WTC11 (cell line): ENCODE measurements around the gene DAB2. TPM values are rescaled to one million over a fixed set of nuclear protein-coding genes. Genes with fewer than 3 reads are reported as not detected.

ENCODE experiments used
- ATAC-seq: fragments of 200-7000 bp; cut with Tn5 transposase; 2 replicates; pipeline ENCODE4 v1.10.0; 2021; ENCODE audit warnings: mild to moderate bottlenecking, moderate library complexity
- CTCF ChIA-PET: fragments of 300-600 bp; sonication (Branson Sonifier 250); formaldehyde crosslinking; loops from one replicate; lab custom pipeline; 2021; ENCODE audit warnings: antibody characterized with exemption; lab: Charles Lee
- POLR2A ChIA-PET: fragments of 350-600 bp; sonication (Branson Sonifier 250); formaldehyde crosslinking; loops from one replicate; lab custom pipeline; 2021; ENCODE audit warnings: antibody characterized with exemption; lab: Charles Lee
- DNase-seq: peaks from one replicate; pipeline ENCODE4 v3.0.0; 2021; ENCODE audit warnings: low spot score
- H3K27ac Mint-ChIP-seq: 2 replicates; pipeline ENCODE4 v1.8.0; 2021; ENCODE audit warnings: mixed read lengths
- H3K27me3 Mint-ChIP-seq: 2 replicates; pipeline ENCODE4 v1.8.0; 2021; ENCODE audit warnings: low read depth, mild to moderate bottlenecking, moderate library complexity, mixed read lengths
- H3K36me3 Mint-ChIP-seq: 2 replicates; pipeline ENCODE4 v1.8.0; 2021; ENCODE audit warnings: mixed read lengths
- H3K4me1 Mint-ChIP-seq: 2 replicates; pipeline ENCODE4 v1.8.0; 2022; ENCODE audit warnings: mixed read lengths
- H3K4me3 Mint-ChIP-seq: 2 replicates; pipeline ENCODE4 v1.8.0; 2021; ENCODE audit warnings: mild to moderate bottlenecking, moderate library complexity, mixed read lengths
- H3K9me3 Mint-ChIP-seq: 2 replicates; pipeline ENCODE4 v1.8.0; 2021; ENCODE audit warnings: mixed read lengths
- ATF6 ChIP-seq: sonication (generic); formaldehyde crosslinking; IDR thresholded peaks from 2 replicates; pipeline ENCODE4 v1.8.1; 2023; ENCODE audit warnings: mild to moderate bottlenecking, missing genetic modification reagents
- CREM ChIP-seq: sonication (generic); formaldehyde crosslinking; IDR thresholded peaks from 2 replicates; pipeline ENCODE4 v1.8.1; 2022; ENCODE audit warnings: mild to moderate bottlenecking, missing genetic modification reagents, moderate library complexity
- ETV6 ChIP-seq: sonication (generic); formaldehyde crosslinking; IDR thresholded peaks from 2 replicates; pipeline ENCODE4 v1.8.1; 2022; ENCODE audit warnings: mild to moderate bottlenecking, missing genetic modification reagents
- FOXJ3 ChIP-seq: sonication (generic); formaldehyde crosslinking; IDR thresholded peaks from 2 replicates; pipeline ENCODE4 v1.9.0; 2021; ENCODE audit warnings: missing genetic modification reagents, mild to moderate bottlenecking, borderline replicate concordance
- HMGA2 ChIP-seq: fragments of 250-450 bp; sonication (Bioruptor Pico); IDR thresholded peaks from 2 replicates; pipeline ENCODE4 v1.4.0; 2021; ENCODE audit warnings: mild to moderate bottlenecking, moderate library complexity
- HMGXB4 ChIP-seq: sonication (generic); formaldehyde crosslinking; IDR thresholded peaks from 2 replicates; pipeline ENCODE4 v1.8.1; 2023; ENCODE audit warnings: mild to moderate bottlenecking, moderate library complexity, missing genetic modification reagents
- NFATC4 ChIP-seq: fragments of 250-450 bp; sonication (Bioruptor Pico); IDR thresholded peaks from 2 replicates; pipeline ENCODE4 v1.9.0; 2021; ENCODE audit warnings: mild to moderate bottlenecking
- NFYB ChIP-seq: sonication (generic); formaldehyde crosslinking; conservative IDR thresholded peaks from 2 replicates; pipeline ENCODE4 v1.8.0; 2022; ENCODE audit warnings: low read depth, missing genetic modification reagents
- NR1H2 ChIP-seq: sonication (generic); formaldehyde crosslinking; IDR thresholded peaks from 2 replicates; pipeline ENCODE4 v1.9.0; 2021; ENCODE audit warnings: mild to moderate bottlenecking, moderate library complexity, missing genetic modification reagents
- PRDM15 ChIP-seq: sonication (generic); formaldehyde crosslinking; IDR thresholded peaks from 2 replicates; pipeline ENCODE4 v1.8.0; 2022; ENCODE audit warnings: missing genetic modification reagents
- PREB ChIP-seq: sonication (generic); formaldehyde crosslinking; IDR thresholded peaks from 2 replicates; pipeline ENCODE4 v1.8.1; 2022; ENCODE audit warnings: mild to moderate bottlenecking, missing genetic modification reagents, moderate library complexity, borderline replicate concordance
- SP1 ChIP-seq: sonication (generic); formaldehyde crosslinking; conservative IDR thresholded peaks from 2 replicates; pipeline ENCODE4 v1.8.1; 2022; ENCODE audit warnings: missing genetic modification reagents
- STAT6 ChIP-seq: sonication (generic); formaldehyde crosslinking; conservative IDR thresholded peaks from 2 replicates; pipeline ENCODE4 v1.8.1; 2023; ENCODE audit warnings: mild to moderate bottlenecking, low read depth, missing genetic modification reagents, moderate library complexity
- USF1 ChIP-seq: sonication (generic); formaldehyde crosslinking; IDR thresholded peaks from 2 replicates; pipeline ENCODE4 v1.8.0; 2022; ENCODE audit warnings: mild to moderate bottlenecking, missing genetic modification reagents
- ZNF121 ChIP-seq: sonication (generic); formaldehyde crosslinking; IDR thresholded peaks from 2 replicates; pipeline ENCODE4 v1.8.0; 2023; ENCODE audit warnings: missing genetic modification reagents
- ZNF281 ChIP-seq: sonication (generic); formaldehyde crosslinking; IDR thresholded peaks from 2 replicates; pipeline ENCODE4 v1.8.0; 2023; ENCODE audit warnings: mild to moderate bottlenecking, missing genetic modification reagents
- ZNF532 ChIP-seq: fragments of 250-450 bp; sonication (Bioruptor Pico); IDR thresholded peaks from 2 replicates; pipeline ENCODE4 v1.9.0; 2021; ENCODE audit warnings: mild to moderate bottlenecking, borderline replicate concordance
- total RNA-seq: library from RNA; stranded (reverse); gene quantifications from 3 replicates; pipeline ENCODE4 v1.2.3, GENCODE V29; 2021

The DAB2 gene
- total RNA-seq, 1 experiment from 2014 or later = 7.2 TPM

GRCh38 chr5:39440192-39440957, 15.6 kb upstream of the DAB2 start:
- Mint-ChIP-seq H3K4me3 (no peak overlapping the region), H3K27ac (no peak overlapping the region), H3K4me1 (no peaks in the 10 kb centered on the region), H3K36me3 (no peaks in the 10 kb centered on the region), H3K9me3 (no peaks in the 10 kb centered on the region), H3K27me3 (no peaks in the 10 kb centered on the region)
- CTCF ChIA-PET = no interaction called here
- ATAC-seq (no peak), DNase-seq (no peak)
- POLR2A ChIA-PET = no interaction called here
- TF ChIP-seq PRDM15 (no peak), NFYB (CRISPR knock-in tag) (no peak), USF1 (CRISPR knock-in tag) (no peak), ETV6 (CRISPR knock-in tag) (no peak), FOXJ3 (no peak), STAT6 (CRISPR knock-in tag) (no peak), ZNF281 (CRISPR knock-in tag) (no peak), SP1 (CRISPR knock-in tag) (no peak), ZNF532 (CRISPR knock-in tag) (no peak), CREM (CRISPR knock-in tag) (no peak), PREB (CRISPR knock-in tag) (no peak), HMGA2 (CRISPR knock-in tag) (no peak), NFATC4 (CRISPR knock-in tag) (no peak), ZNF121 (CRISPR knock-in tag) (no peak), HMGXB4 (CRISPR knock-in tag) (no peak), NR1H2 (no peak), ATF6 (CRISPR knock-in tag) (no peak)
